Middle frontal gyrus (tissue), 1 donor: ENCODE data around the gene CABP7.

Experiments used
- DNase-seq: peaks from one replicate; pipeline ENCODE4 v3.0.0-alpha.2; 2015; ENCODE audit warnings: low spot score; ENCODE audit errors: extremely low spot score

CABP7 gene

GRCh38 chr22:29722587-29722986 is 2.8 kb downstream of the CABP7 start:
- no peak for DNase-seq

DNA sequence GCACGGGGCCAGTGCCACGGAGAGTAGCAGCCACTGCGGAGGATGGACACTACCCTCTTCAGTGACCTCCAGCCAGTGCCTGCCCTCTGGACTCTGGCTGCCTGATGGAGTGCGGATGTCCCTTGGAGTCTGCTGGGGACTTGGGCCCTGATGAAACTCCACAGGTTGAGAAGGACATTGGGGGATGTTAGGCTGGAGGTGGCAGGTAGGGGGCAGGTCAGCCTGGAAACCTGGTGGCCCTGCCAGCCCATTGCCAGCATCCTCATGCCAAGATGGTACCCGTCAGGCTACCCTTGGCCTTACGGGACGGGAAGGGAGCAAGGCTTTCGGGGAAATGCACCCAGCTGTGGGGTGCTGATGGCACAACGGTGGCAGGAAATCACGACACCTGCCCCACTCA is 4.0 kb downstream of the CABP7 start:
- DNase-seq, result no peak

GRCh38 chr22:29724843-29725242 is 5.0 kb downstream of the CABP7 start:
- DNase-seq, result no peak

GRCh38 chr22:29726106-29726505 is 6.3 kb downstream of the CABP7 start:
- no peak for DNase-seq

GRCh38 chr22:29726512-29727130 is 6.8 kb downstream of the CABP7 start:
- DNase-seq, result no peak

- no peak for DNase-seq
Measured at GRCh38 chr22:29727131-29727523, 7.3 kb downstream of the CABP7 start.

GRCh38 chr22:29729161-29729560 is 9.4 kb downstream of the CABP7 start:
- DNase-seq, result no peak

- DNase-seq, result no peak
Measured at GRCh38 chr22:29731058-29731850, 11.5 kb downstream of the CABP7 start.

DNA sequence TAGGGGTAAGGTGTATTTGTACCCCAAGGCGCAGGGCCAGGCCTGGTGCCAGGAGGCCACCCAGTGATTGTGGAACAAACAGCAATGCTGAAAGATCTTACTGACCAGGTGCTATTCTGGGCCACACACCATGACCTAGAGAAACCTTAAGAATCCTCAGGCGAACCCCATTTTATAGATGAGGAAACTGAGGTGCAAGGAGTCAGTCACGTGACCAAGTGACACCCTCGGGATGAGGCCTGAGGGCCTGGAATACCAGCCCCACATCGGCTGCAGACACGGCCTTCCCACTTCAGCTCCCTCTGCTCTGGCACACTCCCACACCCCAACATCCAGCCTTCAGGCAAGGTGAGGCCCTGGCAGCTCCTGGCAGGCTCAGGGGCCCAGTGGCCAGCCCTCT is 13.1 kb downstream of the CABP7 start:
- no peak for DNase-seq

DNA sequence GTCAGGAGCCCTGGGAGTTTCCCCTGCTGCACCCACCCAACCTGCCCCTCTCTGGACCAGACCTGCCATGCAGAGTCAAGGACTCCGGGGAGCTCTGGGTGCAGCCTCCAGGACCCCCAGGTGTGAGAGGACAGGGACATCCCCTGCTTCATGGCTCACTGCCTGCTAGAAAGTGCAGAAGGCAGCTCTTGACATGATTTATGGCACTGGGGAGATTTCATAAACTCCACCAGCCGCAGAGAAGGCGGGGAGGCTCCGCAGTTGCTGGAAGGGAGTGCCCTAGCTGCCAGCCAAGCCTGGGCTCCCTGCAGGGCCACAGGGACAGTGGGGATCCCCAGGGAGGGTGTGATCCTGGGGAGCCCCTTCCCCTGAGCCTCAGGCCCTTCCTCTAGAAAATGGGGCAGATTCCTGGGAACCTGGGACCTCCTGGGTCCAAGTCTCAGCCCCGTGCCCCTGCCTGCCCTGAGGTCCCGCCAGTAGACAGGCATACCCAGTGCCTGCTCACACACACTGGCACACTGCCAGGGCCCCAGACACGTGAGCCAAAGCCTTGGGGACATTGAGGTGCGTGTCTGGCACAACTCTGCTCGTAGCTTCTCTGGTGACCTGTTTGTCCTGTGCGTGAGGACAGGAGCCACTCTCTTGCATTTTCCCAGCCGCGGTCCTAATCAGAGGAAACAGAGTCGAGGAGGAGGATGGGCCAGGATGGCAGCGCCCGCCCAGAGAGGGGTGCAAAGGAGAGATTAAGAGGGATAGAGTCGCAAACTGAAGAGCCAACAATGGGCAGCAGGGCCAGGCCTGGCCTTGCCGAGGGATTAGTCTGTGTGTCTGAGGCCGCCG is 13.8 kb downstream of the CABP7 start:
- no peak for DNase-seq

GRCh38 chr22:29734406-29734805 is 14.6 kb downstream of the CABP7 start:
- no peak for DNase-seq

DNA sequence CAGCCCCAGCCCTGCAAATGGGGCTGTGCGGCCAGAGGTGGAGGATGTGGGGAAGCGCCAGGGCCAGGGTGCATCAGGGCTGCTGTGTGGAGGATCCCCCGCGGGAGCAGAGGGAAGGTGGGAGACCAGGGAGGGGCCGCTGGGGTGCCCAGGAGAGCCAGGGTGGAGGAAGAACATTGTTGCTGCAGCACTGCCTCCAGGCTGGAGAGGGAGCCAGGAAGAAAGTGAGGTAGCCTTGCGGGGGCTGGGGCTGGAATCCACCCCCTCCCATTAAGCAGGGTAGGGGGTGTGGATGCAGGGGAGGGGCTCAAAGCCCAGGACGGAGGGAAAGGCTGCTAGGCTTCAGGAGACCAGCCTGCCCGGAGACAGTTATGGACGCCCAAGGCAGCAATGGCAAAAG is 15.0 kb downstream of the CABP7 start:
- no peak for DNase-seq

DNA sequence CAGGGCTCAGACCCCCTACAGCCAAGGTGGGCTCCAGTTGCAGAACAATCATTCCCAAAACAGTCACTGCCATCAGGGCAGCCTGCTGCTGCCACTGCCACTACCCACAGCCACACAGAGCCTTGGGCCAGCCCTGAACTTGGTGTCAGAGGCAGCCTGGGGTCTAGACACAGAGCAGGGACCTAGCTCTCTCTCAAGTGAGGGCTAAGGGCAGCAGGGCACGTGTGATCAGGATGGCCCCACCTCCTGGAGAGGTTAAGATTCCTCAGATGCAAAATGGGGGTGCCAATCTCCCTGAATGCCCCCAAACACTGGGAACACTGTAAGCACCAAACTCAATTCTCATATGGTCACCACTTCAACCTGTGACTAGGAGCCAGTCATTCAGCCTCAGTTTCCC is 15.6 kb downstream of the CABP7 start:
- DNase-seq, result no peak

DNA sequence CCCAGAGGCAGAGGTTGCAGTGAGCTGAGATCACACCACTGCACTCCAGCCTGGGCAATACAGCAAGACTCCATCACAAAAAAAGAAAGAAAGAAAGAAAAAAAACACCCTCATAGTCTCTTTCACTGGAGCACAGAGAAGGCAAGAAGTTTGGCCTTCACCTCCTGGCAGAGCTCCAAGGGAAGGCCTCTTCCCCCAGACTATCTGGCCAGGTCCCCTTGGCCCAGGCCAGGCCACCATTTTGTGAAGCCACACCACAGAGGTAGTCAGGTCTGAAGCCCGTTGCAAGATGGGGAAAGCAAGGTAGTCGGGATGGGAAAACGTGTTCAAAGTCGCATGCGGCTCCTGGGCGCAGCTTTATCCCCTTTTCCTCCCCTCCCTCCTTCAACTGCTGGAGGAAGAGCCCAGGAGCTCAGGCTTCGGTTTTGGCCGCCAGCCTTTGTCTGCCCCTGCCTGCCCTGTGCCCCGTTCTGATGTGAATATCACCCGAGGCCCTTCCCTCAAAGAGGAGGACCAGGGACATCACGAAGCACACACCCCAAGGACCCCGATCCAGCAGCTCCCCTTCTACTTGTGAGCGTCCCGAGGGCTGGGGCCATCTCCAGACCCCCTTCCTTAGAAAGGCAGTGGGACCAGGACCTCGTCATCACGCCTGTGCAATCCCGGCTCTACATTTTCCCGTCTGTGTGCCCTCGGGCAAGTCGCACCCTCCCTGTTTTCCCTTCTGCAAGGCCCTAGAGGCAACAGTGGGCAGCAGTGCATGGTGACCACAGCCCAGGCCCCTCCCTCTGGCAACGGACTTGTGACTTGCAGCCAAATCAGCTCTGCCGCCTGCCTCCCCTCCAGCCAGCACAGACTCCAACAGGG is 17.7 kb downstream of the CABP7 start:
- no peak for DNase-seq

DNA sequence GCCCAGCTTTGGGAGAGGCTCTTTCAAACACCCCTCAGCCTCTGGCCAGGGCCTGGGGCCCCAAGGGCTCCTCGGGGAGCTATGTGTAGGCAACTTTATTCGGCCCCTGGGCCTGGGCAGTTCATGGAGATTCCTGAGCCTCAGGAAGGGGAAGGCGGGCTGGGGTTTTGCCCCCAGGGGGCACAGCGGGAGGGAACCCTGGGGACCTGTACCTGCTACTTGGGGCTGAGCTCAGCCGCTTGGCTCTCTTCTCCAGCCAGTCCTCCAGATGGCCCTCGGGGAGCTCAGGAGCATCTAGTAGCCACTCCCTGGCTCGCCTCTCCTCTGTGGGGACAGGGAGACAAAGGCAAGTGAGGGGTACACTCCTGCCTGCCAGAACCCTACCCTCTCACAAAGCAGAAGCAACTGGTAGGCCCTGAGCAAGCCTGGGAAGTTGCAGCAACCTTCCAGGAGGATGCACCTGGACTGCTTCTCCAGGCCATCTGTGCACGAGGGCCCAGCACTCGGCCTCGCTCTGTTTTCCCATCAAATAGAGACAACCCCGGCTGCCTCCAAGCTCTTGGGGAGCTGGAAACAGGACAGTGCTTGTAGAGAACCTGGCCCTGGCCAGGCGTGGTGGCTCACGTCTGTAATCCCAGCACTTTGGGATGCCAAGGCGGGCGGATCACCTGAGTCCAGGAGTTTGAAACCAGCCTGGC is 18.5 kb downstream of the CABP7 start:
- no peak for DNase-seq

GRCh38 chr22:29739346-29739875 is 19.6 kb downstream of the CABP7 start:
- no peak for DNase-seq

- no peak for DNase-seq
Measured at GRCh38 chr22:29740216-29740615, 20.4 kb downstream of the CABP7 start.

DNA sequence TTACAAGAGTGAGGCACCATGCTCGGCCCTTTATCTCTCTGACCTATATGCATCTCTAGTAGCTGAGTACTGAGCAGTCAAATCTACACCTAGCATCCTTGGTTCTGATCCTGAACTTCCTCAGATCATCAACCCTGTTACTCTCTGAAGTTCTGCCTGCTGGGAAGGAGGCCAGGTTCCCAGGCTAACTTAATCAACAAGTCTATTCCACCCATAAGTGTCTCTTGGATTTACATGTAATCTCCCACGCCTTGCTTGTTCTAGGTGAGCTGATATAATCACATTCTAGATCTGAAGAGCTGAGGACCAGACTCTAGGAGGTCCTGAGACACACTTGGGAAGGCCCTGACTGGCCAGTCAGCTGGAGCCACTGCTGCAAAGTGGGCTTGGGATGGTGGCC is 22.1 kb downstream of the CABP7 start:
- DNase-seq, result no peak

- DNase-seq, result no peak
Measured at GRCh38 chr22:29742326-29742725, 22.5 kb downstream of the CABP7 start.

- no peak for DNase-seq
Measured at GRCh38 chr22:29744902-29745301, 25.1 kb downstream of the CABP7 start.
